Transverse colon (tissue), 4 donors: ENCODE data around the gene LAMA2. TPM values are rescaled to one million over a fixed set of nuclear protein-coding genes. Genes with fewer than 3 reads are reported as not detected.
A peak's percentile ranks its signal among the peaks of the same experiment; 100 is the strongest.

Source experiments
- DNase-seq: peaks from one replicate; pipeline ENCODE4 v3.0.0-alpha.2; 2019
- H3K27ac ChIP-seq, 4 donors: fragments of 200-600 bp; sonication (generic); 2 replicates each; pipeline ENCODE4 v1.5.1; 2016 to 2018; ENCODE audit warnings: inconsistent platforms in 4 of 4
- H3K27me3 ChIP-seq: fragments of 200-600 bp; sonication (generic); 2 replicates; pipeline ENCODE4 v1.5.1; 2017; ENCODE audit warnings: inconsistent platforms
- H3K36me3 ChIP-seq, 4 donors: fragments of 200-600 bp; sonication (generic); 2 replicates each; pipeline ENCODE4 v1.5.1; 2017 to 2019; ENCODE audit warnings: inconsistent platforms in 4 of 4
- H3K4me1 ChIP-seq, 4 donors: fragments of 200-600 bp; sonication (generic); 2 replicates each; pipeline ENCODE4 v1.5.1; 2017 to 2020; ENCODE audit warnings: inconsistent platforms in 4 of 4
- H3K4me3 ChIP-seq, 4 donors: fragments of 200-600 bp; sonication (generic); 1 replicate in 1 of 4; 2 replicates in 3 of 4; pipeline versions ENCODE4 v1.5.1 to v1.6.1; 2017 to 2019; ENCODE audit warnings: inconsistent platforms in 4 of 4
- H3K9me3 ChIP-seq, 2 donors: fragments of 200-600 bp; sonication (generic); 2 replicates each; pipeline ENCODE4 v1.5.1; 2017 to 2019; ENCODE audit warnings: inconsistent platforms in 2 of 2
- CTCF ChIP-seq, 5 experiments: fragments of 200-600 bp in 3 of 5; fragments of 450-650 bp in 2 of 5; sonication (generic) in 3 of 5; IDR thresholded peaks; 1 replicate in 2 of 5; 2 replicates in 3 of 5; pipeline ENCODE4 v1.5.1; 2016 to 2017; ENCODE audit warnings: antibody characterized with exemption in 5 of 5, inconsistent platforms in 3 of 5, mild to moderate bottlenecking in 2 of 5, moderate library complexity in 1 of 5
- EP300 ChIP-seq: sonication (generic); formaldehyde crosslinking; IDR thresholded peaks from one replicate; pipeline ENCODE4 v1.6.1; 2017; ENCODE audit warnings: antibody characterized with exemption, low read depth
- POLR2A ChIP-seq: fragments of 450-650 bp; IDR thresholded peaks from one replicate; pipeline ENCODE4 v1.6.1; 2016; ENCODE audit warnings: antibody characterized with exemption, mild to moderate bottlenecking, moderate library complexity
- POLR2AphosphoS5 ChIP-seq, 3 donors: sonication (generic); formaldehyde crosslinking; IDR thresholded peaks; one replicate each; pipeline ENCODE4 v1.6.1; 2016; ENCODE audit warnings: antibody characterized with exemption in 3 of 3
- WGBS, 2 donors: methylation state at CpG; one replicate each; pipeline ENCODE4 v1.1.5; 2018; ENCODE audit warnings: low coverage in 1 of 2; 5-methylcytosine and 5-hydroxymethylcytosine counted together
- in situ Hi-C, 4 donors: fragments of 200-750 bp; cut with MboI; loops; one replicate each; pipeline versions ENCODE4 v1.15.0 to v1.15.1; 2017; ENCODE audit warnings: low sequenced_read_pairs in 3 of 4, low pct_ligation_motif_present in 1 of 4, low pct_unique_long_range_greater_than_20kb in 1 of 4
- intact Hi-C: fragments of 100-400 bp; cut with DNase I; formaldehyde crosslinking; loops from one replicate; pipeline ENCODE4 v1.15.1; 2023; ENCODE audit warnings: low total_unique reads
- total RNA-seq, 4 donors: library from RNA; depleted of rRNA; stranded (reverse); fragments of >200 nt; gene quantifications; one replicate each; pipeline ENCODE4 v1.1.0, GENCODE V29; 2016

The LAMA2 gene
- total RNA-seq, 4 donors from 2014 or later, result 12.3 to 43.0 (median 32.1) TPM

DNA sequence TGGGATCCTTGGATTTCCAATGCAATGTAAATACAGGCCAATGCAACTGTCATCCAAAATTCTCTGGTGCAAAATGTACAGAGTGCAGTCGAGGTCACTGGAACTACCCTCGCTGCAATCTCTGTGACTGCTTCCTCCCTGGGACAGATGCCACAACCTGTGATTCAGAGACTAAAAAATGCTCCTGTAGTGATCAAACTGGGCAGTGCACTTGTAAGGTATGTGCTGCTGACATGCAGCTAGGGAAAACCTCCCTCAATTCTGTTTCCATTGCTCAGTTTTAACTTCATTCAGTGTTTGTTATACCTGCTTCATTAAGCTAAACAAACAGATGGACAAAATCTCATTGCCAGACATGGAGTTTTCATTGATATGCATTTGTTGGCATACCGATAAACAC lies 429.9 kb downstream of the LAMA2 start:
- in situ Hi-C loops, result no loop called here
- H3K4me1 ChIP-seq, result peaks cover 0 to 6% (median 2%) of the 10 kb centered on the region in 4 donors
- DNase-seq, result no peak
- no peaks in the 10 kb centered on the region for H3K9me3 ChIP-seq
- WGBS, 2 donors, result 52 to 57% methylated on average over 3 of the region's 3 CpGs
- H3K27ac ChIP-seq, result no peak overlapping the region
- TF ChIP-seq CTCF (IDR thresholded peaks at IDR 0.05) (no peak), POLR2AphosphoS5 (IDR thresholded peaks at IDR 0.05) (no peak), EP300 (no peak)
- no peak overlapping the region for H3K4me3 ChIP-seq
- no peaks in the 10 kb centered on the region for H3K27me3 ChIP-seq
- intact Hi-C loops, result no loop called here
- no peaks in the 10 kb centered on the region for H3K36me3 ChIP-seq

DNA sequence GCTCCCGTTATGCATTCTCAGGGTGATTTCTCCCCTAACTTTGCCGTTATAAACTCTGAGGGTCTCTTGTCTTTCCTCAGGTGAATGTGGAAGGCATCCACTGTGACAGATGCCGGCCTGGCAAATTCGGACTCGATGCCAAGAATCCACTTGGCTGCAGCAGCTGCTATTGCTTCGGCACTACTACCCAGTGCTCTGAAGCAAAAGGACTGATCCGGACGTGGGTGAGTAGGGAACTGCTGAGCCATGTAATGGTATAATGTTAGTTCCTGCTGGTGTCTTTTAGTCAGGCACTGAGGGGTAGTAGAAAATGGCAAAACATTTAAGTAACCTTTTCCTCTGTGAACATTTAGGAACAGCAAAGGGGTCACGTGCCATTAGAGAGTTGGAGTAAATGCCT lies 431.6 kb downstream of the LAMA2 start:
- no peaks in the 10 kb centered on the region for H3K9me3 ChIP-seq
- no peak for DNase-seq
- 92 to 95% methylated on average over 5 to 9 of the region's 9 CpGs for WGBS, 2 donors
- intact Hi-C loops (no loop called here), in situ Hi-C loops (no loop called here)
- TF ChIP-seq CTCF (IDR thresholded peaks at IDR 0.05), result no peak
- TF ChIP-seq POLR2AphosphoS5 (IDR thresholded peaks at IDR 0.05), result no peak
- TF ChIP-seq EP300, result no peak
- no peak for TF ChIP-seq POLR2A
- no peaks in the 10 kb centered on the region for H3K27me3 ChIP-seq
- peaks cover 0 to 20% (median 5%) of the 10 kb centered on the region in 4 donors for H3K4me1 ChIP-seq
- no peak overlapping the region for H3K4me3 ChIP-seq
- no peaks in the 10 kb centered on the region for H3K36me3 ChIP-seq
- H3K27ac ChIP-seq, result no peak overlapping the region

GRCh38 chr6:129317931-129318820 lies 435.2 kb downstream of the LAMA2 start:
- Histone ChIP-seq H3K9me3 (no peaks in the 10 kb centered on the region), H3K27ac (peak overlapping the region; percentile 39 to 62 (median 59)), H3K36me3 (no peaks in the 10 kb centered on the region), H3K4me1 (peaks cover 0 to 20% (median 5%) of the 10 kb centered on the region in 4 donors), H3K27me3 (no peaks in the 10 kb centered on the region), H3K4me3 (no peak overlapping the region)
- intact Hi-C loops (no loop called here), in situ Hi-C loops (no loop called here)
- WGBS, 2 donors, result 9 to 21% methylated on average over 3 of the region's 3 CpGs
- DNase-seq, result no peak
- TF ChIP-seq EP300 (no peak), POLR2A (no peak), POLR2AphosphoS5 (IDR thresholded peaks at IDR 0.05) (no peak), CTCF (IDR thresholded peaks at IDR 0.05) (no peak)

DNA sequence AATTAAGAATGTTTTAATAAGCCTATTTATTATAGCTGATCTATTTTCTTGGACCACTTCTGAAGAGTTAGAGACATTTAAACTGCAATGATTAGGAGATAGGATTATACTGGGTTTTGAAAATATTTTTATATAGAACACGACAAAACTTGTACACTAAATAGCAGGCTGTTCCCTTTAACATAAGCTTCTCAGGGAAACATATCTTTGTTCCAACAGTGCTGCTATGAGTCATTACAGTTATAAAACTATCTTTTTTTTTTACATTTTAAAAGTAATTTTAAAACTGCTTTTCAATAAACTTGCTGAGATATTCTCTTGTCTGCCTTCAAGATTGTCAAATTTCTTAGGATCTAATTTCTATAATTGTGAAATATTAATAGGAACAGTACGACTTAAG lies 438.0 kb downstream of the LAMA2 start:
- DNase-seq, result no peak
- H3K27me3 ChIP-seq, result no peaks in the 10 kb centered on the region
- H3K27ac ChIP-seq, result no peak overlapping the region
- peaks cover 0 to 20% (median 5%) of the 10 kb centered on the region in 4 donors for H3K4me1 ChIP-seq
- H3K9me3 ChIP-seq, result no peaks in the 10 kb centered on the region
- H3K4me3 ChIP-seq, result no peak overlapping the region
- in situ Hi-C loops (no loop called here), intact Hi-C loops (no loop called here)
- 56 to 69% methylated on average over 2 of the region's 2 CpGs for WGBS, 2 donors
- TF ChIP-seq EP300, result no peak
- no peak for TF ChIP-seq CTCF (IDR thresholded peaks at IDR 0.05)
- no peak for TF ChIP-seq POLR2A
- no peak for TF ChIP-seq POLR2AphosphoS5 (IDR thresholded peaks at IDR 0.05)
- no peaks in the 10 kb centered on the region for H3K36me3 ChIP-seq
